HG03457 (cell line): ENCODE results near the gene PTGES2.
"Not testable (repeated sequence)": the region's sequence is repeated elsewhere in the genome, so short reads cannot be mapped to it uniquely, and the experiment has no call there.

Experiments used
- ATAC-seq: cut with Tn5 transposase; IDR thresholded peaks from one replicate; pipeline ENCODE4 v1.9.1; 2021; ENCODE audit warnings: moderate number of reproducible peaks; ENCODE audit not compliant: unreplicated experiment

Gene PTGES2

DNA sequence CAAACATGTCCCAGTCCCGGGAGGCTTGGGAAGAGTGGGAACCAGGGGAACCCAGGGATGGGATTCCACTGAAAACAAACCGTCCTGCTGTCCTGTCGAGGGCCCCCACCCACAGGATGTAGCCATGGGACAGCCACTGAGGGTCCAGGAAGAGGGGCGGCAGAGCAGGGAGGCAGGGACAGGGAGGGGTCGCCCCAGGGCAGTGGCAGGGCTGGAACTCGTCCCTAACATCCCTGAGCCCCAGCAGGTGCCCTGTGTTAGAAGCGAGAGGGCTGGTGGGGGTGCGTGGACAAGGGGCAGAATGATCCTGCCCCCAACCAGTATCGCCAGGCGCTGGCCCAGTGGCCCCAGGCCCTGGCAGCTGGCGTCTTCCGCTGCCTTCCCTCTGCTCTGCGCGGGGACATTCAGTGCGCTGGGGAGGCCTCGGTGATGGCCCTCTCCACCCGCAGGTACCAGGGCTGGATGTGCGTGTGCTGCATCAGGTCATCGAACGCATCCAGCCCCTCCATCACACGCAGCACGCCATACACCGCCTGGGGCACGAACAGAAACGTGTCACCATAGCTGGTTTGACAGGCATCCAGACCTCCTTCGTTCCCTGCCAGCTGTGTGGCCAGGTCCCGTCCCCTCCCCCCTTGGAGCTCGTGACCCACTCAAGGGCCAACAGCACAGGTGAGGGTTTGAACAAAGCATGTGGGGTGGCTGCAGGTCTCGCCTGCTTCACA lies 6.6 kb downstream of the PTGES2 start:
- ATAC-seq = no peak

- ATAC-seq = no peak
These were observed 7.3 kb downstream of the PTGES2 start for GRCh38 chr9:128120061-128120740.

GRCh38 chr9:128118971-128119665 lies 8.4 kb downstream of the PTGES2 start:
- no peak for ATAC-seq

- ATAC-seq = no peak
These were observed 9.1 kb downstream of the PTGES2 start for GRCh38 chr9:128118472-128118857.

- no peak for ATAC-seq
These were observed 9.7 kb downstream of the PTGES2 start for GRCh38 chr9:128117613-128118471.

DNA sequence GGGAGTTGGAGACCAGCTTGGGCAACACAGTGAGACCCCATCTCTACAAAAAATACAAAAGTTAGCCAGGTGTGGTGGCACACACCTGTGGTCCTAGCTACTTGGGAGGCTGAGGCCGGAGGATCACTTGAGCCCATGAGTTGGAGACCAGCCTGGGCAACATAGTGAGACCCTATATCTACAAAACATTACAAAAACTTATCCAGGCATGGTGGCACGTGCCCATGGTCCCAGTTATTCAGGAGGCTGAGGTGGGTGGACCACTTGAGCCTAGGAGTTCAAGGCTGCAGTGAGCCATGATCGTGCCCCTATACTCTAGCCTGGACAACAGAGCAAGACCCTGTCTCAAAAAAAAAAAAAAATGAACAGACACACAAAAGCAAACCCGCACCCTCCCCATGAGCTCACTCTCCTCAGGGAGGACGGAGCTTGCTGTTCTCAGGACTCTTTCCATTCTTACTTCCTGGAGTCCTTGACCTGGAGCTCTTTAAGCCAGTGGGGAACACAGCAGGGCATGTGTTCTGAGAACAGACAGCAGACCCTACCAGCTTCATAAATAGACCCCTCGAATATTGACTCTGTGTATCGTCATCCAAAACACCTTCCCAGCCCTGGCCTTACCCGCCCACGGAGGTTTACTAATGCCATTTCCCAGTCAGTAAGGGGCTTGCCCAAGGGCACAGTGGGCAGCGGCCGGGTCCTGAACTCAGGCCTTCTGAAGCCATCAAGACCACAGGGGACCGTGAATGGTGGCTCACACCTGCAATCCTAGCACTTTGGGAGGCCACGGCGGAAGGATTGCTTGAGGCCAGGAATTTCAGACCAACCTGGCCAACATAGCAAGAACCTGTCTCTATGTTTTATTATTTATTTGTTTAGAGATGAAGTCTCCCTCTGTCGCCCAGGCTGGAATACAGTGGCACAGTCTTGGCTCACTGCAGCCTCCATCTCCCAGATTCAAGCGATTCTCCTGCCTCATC lies 11.1 kb downstream of the PTGES2 start:
- no peak for ATAC-seq

DNA sequence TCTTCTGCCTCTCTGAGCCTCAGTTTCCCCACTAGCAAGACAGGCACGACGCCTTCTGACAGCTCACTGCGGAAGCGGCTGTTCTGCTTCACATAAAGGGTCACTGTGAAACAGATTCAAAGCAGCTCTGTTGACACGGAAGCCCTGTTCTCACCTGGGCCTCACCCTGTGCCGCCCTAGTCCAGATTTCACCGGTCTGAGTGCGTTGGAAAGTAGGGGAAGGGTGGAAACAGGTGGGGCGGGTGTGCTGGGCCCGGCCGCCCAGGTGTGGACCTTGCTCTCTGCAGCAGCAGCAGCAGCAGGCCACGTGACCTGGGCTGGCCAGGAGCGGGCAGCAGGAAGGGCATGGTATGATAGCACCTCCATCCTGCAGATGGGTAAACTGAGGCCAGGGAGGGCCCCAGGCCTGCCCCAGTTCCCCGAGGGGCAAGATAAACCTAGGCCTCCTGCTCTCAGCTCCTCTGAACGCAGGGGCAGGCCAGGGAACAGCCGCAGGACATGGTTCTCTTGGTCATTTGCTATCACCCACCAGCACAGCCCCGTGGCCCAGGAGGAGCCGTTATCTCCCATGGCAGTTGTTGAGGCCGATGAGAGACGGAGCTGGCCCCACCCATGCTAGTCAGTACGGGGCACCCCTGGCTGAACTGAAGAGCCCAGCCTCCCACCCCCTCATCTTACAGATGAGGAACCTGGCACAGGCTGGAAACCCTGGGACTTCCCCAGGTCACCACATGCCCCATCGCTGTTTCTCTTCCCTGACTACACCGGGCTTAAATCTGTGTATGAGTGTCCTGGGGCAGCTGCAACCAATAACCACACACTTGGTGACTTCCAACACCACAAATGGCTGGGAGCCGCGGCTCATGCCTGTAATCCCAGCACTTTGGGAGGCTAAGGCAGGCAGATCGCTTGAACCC lies 12.1 kb downstream of the PTGES2 start:
- no peak for ATAC-seq

- ATAC-seq = no peak
These were observed 13.0 kb downstream of the PTGES2 start for GRCh38 chr9:128114326-128115186.

GRCh38 chr9:128113526-128114325 lies 13.8 kb downstream of the PTGES2 start:
- no peak for ATAC-seq

GRCh38 chr9:128111726-128112125 lies 15.8 kb downstream of the PTGES2 start:
- ATAC-seq = not testable (repeated sequence)

GRCh38 chr9:128109050-128109709 lies 18.3 kb downstream of the PTGES2 start:
- no peak for ATAC-seq

DNA sequence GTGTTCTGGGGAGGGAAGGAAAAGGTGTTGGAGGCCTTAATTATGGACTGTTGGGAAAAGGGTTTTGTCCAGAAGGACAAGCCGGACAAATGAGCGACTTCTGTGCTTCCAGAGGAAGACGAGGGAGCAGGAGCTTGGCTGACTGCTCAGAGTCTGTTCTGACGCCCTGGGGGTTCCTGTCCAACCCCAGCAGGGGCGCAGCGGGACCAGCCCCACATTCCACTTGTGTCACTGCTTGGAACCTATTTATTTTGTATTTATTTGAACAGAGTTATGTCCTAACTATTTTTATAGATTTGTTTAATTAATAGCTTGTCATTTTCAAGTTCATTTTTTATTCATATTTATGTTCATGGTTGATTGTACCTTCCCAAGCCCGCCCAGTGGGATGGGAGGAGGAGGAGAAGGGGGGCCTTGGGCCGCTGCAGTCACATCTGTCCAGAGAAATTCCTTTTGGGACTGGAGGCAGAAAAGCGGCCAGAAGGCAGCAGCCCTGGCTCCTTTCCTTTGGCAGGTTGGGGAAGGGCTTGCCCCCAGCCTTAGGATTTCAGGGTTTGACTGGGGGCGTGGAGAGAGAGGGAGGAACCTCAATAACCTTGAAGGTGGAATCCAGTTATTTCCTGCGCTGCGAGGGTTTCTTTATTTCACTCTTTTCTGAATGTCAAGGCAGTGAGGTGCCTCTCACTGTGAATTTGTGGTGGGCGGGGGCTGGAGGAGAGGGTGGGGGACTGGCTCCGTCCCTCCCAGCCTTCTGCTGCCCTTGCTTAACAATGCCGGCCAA lies 19.1 kb downstream of the PTGES2 start:
- no peak for ATAC-seq

DNA sequence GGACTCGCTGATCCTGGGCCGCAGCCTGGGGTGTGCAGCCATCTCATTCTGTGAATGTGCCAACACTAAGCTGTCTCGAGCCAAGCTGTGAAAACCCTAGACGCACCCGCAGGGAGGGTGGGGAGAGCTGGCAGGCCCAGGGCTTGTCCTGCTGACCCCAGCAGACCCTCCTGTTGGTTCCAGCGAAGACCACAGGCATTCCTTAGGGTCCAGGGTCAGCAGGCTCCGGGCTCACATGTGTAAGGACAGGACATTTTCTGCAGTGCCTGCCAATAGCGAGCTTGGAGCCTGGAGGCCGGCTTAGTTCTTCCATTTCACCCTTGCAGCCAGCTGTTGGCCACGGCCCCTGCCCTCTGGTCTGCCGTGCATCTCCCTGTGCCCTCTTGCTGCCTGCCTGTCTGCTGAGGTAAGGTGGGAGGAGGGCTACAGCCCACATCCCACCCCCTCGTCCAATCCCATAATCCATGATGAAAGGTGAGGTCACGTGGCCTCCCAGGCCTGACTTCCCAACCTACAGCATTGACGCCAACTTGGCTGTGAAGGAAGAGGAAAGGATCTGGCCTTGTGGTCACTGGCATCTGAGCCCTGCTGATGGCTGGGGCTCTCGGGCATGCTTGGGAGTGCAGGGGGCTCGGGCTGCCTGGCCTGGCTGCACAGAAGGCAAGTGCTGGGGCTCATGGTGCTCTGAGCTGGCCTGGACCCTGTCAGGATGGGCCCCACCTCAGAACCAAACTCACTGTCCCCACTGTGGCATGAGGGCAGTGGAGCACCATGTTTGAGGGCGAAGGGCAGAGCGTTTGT lies 19.9 kb downstream of the PTGES2 start:
- ATAC-seq = no peak

DNA sequence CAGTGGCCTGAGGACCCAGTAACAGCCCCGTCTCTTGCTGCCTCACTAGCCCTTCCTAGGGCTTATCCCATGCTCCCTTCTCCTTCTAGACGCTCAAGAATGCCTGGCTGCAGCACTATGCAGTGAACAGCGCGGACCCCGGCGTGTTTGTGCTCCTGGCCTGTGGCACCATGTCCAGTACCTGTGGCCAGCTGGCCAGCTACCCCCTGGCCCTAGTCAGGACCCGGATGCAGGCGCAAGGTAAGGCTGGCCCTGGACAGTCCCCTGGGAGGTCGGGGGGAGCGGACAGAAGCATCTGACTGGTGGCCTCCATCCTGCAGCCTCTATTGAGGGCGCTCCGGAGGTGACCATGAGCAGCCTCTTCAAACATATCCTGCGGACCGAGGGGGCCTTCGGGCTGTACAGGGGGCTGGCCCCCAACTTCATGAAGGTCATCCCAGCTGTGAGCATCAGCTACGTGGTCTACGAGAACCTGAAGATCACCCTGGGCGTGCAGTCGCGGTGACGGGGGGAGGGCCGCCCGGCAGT lies 20.5 kb downstream of the PTGES2 start:
- no peak for ATAC-seq
